Lower leg skin (tissue), 3 donors: ENCODE data around the gene LILRB3.

Source experiments
- POLR2A ChIP-seq, 2 donors: fragments of 450-650 bp; IDR thresholded peaks; one replicate each; pipeline ENCODE4 v1.6.1; 2016 to 2017; ENCODE audit warnings: antibody characterized with exemption in 2 of 2, mild to moderate bottlenecking in 1 of 2, moderate library complexity in 1 of 2
- TF ChIP-seq, protein P1 (sequence below), 3 donors: fragments of 450-650 bp; IDR thresholded peaks; one replicate each; pipeline ENCODE4 v1.5.1; 2016; ENCODE audit warnings: antibody characterized with exemption in 3 of 3, mild to moderate bottlenecking in 3 of 3, moderate library complexity in 2 of 3

DNA sequence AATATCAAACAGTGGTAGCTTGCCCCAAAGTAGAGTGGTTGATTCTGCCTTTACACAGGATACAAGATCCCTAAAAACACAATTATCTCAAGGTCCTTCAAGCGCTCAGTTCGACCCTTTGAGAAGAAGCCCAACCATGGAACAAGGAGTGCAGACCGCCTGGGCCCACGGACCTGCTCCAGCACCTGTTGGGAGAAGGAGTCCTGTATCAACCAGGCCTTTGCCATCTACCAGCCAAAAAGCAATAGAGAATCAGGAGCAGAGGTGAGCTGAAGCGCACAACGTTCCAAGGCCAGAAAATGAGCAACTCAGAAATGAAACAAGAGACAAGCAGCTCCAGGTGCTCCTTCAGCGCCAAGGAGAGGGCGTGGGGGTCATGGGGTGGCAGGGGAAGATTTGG, 6.3 kb upstream of the LILRB3 start:
- TF ChIP-seq, protein P1, sequence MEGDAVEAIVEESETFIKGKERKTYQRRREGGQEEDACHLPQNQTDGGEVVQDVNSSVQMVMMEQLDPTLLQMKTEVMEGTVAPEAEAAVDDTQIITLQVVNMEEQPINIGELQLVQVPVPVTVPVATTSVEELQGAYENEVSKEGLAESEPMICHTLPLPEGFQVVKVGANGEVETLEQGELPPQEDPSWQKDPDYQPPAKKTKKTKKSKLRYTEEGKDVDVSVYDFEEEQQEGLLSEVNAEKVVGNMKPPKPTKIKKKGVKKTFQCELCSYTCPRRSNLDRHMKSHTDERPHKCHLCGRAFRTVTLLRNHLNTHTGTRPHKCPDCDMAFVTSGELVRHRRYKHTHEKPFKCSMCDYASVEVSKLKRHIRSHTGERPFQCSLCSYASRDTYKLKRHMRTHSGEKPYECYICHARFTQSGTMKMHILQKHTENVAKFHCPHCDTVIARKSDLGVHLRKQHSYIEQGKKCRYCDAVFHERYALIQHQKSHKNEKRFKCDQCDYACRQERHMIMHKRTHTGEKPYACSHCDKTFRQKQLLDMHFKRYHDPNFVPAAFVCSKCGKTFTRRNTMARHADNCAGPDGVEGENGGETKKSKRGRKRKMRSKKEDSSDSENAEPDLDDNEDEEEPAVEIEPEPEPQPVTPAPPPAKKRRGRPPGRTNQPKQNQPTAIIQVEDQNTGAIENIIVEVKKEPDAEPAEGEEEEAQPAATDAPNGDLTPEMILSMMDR (IDR thresholded peaks at IDR 0.05) = no peak
- TF ChIP-seq POLR2A (IDR thresholded peaks at IDR 0.05) = no peak
